HG02588 (cell line): ENCODE results near the gene LSP1.

Source experiments
- ATAC-seq: cut with Tn5 transposase; IDR thresholded peaks from one replicate; pipeline ENCODE4 v1.9.1; 2021; ENCODE audit warnings: mild to moderate bottlenecking, moderate library complexity; ENCODE audit not compliant: unreplicated experiment

Gene LSP1

DNA sequence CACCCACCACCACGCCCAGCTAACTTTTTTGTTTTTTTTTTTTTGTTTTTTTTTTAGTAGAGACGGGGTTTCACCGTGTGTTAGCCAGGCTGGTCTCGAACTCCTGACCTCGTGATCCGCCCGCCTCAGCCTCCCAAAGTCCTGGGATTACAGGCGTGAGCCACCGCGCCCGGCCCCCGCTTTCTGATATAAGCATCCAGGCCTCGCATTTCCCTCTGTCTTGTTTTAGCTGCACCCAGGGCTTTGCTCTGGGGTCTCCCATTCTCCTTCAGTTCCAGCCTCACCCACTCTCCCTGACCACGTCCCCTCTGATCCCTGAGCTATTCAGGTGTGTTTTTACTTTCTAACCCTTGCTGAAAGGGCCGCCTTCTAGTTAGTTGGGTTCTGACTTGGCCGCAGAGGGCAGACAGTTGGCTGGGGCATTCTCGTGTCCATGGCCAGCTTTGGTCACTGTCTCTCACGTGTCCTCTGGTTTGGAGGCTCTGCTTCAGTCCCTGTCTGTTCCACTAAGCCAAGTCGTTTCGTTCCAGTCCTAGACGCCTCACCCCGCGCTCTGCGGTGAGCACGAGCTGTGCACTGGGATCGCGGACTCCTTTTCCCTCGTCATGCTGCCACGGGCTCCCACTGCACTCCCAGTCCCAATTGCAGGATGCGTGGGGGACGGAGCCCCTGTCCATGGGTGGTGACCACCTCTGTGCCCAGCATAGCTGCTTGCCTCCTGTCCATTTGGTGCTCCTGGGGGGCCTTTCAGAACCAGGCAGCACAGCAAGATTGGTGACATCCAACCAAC is 60.6 kb downstream of the LSP1 start:
- no peak for ATAC-seq

DNA sequence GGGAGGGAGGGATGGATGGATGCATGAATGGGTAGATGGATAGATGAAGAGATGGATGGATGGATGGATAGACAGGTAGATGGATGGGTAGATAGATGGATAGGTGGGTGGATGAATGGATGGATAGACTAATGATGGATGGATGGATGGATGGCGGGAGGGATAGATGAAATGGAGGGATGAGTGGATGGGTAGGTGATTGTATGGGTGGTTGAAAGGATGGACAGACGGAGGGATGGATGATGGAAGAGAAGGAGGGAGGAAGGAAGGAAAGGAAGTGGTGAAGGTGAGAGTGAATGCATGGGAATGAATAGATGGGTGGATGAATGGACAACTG is 62.9 kb downstream of the LSP1 start:
- no peak for ATAC-seq

DNA sequence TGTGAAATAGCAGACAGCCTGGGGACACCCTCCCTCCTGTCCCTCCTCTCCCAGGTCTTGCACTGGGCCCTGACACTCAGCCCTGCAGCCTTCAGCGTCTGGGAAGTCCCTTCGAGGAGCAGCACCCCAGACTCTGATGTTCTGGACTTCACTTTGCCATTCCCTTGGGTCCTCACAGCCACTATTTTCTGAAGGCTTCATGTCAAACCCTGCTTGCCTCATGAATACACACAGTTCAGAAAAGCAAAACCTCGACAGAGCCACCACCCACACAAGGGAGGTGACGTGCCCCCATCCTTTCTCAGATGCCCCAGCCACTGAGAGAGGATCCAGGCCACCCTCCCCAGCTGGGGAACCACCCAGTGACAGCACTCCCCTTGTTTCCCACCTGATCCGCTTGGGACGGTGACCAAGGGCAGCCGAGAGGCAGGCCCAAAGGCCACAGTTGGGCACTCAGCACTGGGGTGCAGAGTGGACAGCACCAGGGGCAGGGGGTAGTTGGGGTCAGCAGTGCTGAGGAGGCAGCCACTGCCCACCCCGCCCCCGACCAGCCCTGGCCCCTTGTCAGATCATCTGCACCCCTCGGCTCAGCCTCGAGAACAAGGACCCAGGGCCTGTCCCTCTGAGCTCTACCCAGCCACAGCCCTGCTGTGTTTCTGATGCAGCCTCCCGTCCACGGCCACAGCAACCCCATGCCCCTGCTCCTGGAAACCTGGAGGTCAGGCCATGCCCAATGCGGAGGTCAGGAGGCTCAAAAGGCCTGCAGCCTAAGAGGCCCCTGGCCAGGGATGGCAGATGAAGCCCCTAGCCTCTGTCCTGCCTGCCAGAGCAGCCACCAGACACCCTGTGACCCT is 63.5 kb downstream of the LSP1 start:
- ATAC-seq: no peak

DNA sequence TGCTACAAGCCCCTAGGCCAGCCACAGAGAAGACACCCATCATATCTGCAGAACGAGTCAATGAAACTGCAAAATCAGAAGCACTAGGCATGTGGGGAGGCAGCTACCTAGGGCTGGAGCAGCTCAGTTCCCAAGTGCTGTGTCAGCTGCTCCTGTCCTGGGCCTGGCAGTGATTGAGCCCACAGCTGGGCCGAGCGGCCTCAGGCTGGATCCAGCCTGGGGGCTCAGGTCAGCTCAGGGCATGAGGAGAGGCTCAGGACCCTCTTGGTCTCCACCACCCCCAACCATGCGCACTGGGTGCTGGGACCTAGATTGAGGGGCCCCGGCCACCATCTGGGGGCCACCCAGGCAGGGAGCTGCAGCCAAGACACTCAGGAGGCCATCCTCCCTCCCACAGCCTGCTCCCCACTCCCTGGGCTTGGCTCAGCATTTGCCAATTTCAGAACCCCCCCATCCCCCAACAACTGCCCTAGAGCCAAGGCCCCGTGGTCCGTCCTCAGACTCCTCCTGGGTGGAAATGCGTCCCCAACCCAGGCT is 64.2 kb downstream of the LSP1 start:
- no peak for ATAC-seq

DNA sequence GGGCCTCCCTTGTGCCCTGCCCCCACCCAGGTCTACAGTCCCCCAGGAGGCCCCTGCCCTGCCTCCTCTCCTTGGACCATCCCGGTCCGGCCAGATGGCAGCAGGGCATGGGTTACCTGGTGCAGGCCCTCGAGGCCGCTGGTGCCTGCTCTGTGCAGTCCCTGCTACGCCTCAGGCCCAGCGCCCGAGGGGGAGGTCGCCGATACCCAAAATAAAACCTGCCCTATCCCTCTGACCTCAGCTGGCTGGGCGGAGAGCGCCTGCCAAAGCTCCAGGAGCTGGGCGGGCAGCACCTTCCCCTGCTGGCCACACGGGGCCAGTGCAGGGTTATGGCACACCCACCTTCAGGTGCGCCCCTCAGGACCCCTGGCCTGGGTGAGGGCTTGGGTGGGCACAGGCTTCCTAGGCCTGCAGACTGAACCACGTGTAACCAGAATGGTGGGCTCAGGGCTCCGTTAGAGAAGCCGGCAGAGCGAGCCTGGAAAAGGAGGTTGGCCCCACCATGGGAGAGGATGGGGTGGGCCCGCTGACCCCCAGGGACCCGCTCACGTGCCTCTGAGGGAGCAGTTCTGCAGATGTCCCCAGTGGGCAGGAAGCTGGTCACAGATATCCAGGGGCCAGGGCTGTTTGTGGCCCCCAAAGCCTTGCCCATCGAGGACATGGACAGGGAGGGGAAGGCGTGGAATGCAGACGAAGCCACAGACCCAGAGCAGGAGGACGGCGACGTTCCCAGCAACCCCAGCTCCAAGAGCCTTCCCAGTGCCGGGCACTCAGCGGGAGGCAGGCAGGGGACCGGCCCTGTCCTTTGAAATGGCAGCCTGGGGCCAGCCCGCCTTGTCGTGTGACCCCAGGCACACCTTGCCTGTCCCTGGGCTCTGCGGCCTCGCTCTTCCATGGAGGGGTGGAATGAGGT is 64.9 kb downstream of the LSP1 start:
- ATAC-seq: no peak

DNA sequence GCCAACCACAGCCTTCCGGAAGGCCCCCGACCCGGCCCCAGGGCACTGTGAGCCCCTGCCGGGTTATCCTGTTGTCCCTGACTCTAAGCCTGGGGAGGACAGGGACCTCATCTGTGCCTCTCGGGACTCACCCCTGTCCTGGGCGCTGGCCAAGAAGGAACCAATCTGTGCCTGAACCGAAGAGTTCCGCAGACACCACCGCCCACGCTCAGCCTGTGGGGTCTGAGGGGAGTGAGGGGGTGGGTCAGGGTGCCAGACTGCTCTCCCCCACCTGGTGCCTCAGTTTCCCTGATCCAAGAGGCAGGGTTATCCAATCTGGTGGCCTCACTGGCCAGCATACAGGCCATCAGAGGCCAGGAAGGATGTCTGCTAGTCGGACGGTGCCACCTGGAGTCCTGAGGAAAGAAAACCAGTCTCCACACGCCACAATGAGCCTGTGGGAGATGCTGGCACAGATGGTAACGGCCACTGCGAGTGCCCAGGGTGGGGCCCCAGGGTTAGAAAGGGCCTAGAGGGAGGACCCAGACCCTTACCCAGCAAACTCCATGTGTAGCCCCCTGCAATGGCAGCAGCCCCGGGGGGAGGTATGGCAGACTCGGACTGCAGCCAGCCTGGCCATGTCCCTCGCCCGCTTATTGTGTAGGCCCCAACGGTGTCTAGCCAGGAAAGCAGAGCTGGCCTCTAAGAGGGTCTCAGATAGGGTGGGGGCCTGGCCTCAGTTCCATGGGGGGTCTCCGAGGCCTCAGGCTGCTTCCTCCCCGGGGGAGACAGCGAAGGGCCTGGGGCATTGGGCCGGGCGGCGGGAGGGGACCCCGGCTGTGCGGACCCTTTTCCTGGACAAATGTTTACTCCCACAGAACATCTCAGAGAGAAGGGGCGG is 65.8 kb downstream of the LSP1 start:
- no peak for ATAC-seq

DNA sequence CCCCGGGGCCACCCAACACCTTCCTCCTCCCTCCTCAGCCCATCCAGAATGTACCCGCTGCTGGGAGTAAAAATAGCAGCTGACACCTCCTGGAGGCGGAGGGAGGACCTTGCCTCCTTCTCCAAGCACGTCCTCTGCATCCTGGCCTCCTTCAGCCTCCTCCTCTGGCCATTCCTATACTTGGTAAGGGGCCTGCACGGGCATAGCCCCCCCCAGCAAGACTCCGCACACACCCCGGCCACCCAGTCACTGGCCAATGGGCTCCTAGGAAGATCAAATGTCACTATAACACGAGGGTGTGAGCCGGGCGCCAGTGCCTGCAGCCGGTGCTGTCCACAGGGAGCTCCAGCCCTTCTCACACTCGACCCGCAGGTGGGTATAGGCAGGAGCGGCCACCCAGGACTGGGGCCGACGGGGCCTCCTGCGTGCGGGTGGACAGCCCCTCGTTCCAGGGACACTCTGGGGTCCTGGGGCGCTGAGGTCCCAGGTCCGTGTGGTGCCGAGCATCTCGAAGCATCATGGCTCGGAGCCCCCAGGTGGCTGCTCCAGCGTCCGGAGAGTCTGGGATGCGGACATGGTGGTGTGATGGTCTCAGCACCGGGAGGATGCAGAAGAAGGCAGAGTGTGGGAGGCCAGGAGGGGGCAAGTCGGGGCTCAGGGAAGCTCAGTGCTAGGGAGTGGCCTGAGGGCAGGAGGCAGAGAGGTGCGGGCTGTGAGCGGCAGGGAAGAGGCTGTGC is 66.7 kb downstream of the LSP1 start, which contains the start of gene TNNT3:
Gene TNNT3, plus strand, starts transcription at position 313 of the 737 bp plus-strand sequence. CDS start 3,172 bp downstream, outside the sequence.
- ATAC-seq: no peak

DNA sequence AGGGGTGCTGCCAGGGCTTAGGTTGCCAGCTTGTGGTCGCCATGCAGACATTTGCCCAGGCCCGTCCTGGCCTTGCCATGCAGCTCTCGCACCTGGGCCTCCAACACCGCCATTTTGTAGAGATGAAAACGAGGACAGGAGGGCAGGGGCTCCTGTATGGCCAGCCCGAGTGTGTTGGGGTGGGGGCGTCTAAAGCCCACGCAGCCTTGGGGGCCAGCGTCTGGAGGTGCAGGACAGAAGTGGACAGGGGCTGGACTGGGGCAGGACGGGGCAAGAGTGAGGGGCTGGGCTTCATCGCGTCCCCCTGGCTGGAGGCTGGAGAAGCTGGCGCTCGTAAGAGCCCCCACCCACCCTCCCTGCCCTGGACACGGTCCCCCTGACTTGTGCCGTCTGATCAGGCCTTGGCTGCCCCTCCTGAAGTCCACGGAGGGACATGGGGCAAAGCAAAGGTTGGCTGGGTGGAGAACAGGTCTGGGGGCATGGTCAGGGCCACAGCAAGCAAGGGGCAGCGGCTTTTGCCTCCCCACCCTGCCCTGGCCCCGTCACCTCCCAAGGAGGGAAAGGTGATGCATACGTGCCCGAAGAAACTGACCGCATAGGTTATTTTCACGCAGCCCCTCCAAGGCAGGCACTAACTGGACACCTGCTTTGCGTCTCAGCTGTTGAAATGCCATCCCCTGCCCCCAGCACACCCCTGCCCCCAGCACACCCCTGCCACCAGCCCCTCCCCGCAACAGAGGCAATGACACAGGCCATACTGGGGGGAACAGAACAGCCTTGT is 67.4 kb downstream of the LSP1 start:
- ATAC-seq: no peak

DNA sequence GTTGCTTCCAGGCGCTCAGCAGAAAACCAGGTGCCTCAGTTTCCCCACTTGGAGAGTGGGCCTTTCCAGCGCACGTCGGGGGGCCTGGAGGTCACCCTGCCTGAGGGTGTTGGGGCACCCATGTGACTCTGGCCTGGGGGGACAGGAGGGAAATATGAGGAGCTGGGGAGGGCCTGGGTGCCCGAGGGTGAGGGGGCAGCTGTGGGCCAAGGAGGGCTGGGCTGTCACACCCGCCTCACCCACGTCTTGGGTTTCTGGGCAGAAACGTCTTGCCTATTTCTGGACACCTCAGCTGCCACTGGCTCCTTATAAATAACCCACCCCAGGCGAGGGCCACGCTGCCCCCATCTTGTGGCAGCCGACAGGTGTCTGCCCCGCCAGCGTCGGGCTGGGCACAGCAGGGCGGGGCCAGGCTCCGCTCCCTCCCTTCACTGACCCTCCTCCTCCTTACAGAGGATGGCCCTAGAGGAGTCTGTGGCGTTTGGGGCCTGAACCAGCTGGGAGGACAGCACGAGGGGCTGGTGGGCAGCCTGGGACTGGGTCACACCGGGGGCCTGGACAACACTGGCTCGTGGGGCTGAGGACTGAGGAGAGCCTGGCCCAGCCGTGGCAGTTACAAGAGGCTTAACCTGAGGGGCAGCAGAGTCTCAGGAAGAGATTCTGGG is 68.2 kb downstream of the LSP1 start:
- no peak for ATAC-seq

DNA sequence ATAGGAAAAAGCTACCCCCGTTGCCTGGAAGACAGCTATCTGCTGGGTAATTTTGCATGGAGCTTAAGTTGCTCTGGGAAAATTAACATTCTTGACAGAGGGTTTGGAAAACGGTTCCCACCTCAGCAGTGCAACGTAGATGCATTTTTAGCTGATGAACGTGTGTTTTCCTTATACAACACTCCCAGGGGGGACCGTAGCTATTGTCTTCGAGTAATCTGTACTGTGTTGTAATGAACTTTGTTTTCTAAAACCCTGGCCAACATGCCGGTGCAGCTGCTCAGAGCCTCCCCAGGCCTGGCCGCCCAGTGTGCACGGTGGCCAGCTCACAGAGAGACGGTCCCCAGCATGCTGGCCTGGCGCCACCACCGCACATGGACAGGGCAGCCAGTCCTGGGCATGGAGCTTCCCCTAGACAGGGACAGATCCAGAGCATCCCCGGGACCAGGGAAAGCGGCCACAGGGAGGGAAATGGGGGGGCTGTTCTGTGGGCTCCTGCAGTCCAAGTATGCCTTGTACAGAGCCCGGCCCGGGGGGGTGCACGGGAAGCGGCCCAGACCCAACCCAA is 68.8 kb downstream of the LSP1 start:
- ATAC-seq: no peak

DNA sequence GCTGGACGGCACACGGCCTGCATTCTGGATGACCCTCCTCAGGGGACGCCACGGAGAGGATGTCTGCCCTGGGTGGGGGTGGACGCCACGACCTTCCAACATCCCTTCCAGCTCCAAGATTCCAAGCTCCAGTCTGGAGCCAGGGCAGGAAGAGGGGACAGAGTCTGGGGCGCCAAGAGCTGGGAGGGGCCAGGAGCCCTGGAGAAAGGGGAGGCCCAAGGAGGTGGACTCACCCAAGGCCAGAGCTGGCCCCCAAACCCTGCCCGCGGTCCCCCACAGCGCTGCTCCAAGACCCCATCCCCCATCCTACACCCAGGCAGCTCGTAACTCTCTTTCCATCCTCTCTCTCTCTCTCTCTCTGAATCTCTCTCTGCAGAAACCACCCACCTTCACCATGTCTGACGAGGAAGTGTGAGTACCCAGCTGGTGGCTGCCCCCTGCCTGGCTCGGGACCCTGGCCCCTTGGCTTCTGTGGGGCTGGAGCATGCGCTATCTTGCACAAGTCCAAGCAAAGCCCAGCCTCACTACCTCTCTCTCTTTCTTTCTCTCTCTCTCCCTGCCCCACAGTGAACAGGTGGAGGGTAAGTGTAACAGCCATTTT is 69.7 kb downstream of the LSP1 start:
- ATAC-seq: no peak

DNA sequence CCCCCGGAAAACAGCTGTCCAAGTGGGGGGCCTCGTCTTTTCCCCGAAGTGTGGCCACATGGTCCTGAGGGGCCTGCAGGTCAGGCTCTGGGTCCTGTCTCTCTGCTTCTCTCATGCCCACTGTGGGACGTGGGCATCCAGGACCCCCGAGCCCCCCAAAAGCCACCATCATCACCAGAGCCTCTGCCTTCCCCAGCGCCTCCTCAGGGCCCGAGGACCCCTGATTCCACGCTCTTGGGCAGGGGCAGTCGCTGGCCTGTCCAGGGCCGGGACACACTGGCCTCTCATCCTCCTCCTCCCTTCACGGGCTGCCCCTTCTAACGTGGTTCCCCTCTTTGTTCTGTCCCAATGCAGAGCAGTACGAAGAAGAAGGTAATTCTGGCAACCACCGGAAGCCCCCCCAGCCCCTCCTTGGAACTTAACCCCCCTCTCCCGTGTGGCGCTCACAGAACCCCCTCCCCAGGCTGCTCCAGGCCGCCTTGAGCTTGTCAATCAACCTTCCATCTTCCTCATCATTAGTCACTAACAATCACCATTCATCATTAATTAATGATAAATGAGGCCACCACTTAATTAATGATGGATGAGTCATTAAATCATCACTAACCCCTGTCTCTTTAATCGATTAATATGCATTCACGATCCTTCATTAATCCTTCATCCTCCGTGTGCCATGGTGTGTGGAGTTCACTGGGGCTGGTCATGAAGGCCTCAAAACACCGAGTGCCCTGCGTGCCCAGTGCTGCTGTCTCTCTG is 70.5 kb downstream of the LSP1 start:
- no peak for ATAC-seq

DNA sequence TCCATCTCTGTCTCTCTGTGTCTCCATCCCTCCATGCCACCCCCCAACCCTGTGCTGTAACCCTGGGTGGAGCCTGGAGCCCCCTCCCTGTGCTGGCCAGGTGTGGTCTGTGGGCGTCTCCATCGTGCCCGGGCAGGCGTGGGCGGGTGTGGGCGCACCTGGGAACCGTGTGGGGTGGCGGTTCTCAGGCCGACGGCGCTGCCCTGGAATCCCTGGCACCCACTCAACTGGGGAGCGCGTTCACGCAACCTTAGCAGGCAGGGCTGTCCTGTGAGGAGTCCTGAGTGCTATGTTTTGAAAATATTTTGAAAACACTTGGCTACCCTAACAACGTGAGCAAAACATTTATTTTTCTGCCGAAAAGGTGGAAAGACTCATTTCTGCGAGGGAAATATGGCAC is 71.3 kb downstream of the LSP1 start:
- ATAC-seq: no peak

DNA sequence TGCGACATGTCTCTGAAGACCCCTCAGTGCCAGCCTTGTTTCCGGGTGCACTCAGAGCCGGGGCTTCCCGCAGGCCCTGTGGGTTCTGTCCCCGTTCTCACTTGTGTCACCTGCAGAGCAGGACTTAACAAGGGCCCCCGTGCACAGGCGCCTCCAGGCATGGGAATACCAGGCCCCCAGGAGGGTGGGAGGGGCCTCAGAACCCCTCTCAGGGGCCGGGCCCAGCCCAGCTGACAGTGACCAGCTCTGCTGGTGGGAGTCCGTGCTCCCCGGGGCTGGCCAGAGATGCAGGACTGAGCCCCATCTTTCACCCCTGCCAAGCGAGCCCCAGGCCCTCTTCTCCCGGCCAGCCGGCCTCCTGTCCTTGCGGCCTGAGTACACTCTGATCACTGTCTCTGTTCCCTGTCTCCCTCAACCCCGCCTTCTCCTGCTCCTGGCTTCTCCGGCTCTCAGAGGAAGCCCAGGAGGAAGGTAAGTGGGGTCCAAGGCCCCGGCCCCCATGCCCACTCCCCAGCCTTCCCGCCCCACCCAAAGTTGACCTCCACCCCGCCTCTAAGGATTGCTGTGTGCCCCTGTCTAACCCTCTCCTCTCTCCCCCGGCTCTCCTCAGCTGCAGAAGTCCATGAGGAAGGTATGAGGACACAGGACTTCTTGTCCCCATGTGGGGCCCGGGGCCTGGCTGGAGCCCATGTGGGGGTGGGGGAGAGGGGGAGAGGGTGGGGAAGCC is 71.9 kb downstream of the LSP1 start:
- ATAC-seq: no peak

DNA sequence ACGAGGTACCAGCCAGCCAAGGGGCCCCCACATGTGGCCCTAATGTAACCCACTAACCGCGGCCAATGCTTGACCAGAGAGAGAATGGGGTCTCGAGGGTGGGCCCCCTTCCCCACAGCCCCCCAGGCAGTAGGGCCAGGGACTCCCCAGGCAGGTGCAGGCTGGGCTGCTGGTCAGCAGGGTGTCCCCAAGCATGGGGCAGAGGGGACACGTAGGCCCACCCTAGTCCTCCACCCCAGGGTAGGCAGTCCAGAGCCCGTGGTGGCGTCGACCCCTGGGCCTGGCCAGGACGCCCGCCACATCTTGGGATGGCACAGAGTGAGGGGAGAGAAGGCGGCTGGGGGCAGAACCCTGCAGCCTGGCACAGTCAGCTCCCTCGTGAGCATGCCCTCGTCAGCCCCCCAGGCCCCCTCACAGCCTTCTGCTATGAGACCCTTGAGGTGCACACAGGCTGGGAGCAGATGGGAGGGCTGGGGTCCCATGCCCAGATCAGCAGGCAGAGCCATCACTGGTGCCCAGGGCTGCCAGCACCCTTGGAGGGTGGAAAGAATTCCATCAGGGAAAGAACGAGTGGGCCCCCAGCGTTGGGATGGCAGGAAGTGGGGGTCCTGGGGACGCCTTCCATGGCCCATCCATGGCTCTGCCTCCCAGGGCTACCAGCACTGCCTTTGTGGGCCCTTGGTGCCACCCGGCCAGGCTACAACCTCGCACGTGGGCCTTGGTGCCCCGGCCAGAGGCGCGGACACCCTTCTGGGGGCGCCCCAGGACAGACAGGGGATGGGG is 72.7 kb downstream of the LSP1 start:
- ATAC-seq: no peak
